ENCODE data around the gene KSR2.

Gene KSR2

DNA sequence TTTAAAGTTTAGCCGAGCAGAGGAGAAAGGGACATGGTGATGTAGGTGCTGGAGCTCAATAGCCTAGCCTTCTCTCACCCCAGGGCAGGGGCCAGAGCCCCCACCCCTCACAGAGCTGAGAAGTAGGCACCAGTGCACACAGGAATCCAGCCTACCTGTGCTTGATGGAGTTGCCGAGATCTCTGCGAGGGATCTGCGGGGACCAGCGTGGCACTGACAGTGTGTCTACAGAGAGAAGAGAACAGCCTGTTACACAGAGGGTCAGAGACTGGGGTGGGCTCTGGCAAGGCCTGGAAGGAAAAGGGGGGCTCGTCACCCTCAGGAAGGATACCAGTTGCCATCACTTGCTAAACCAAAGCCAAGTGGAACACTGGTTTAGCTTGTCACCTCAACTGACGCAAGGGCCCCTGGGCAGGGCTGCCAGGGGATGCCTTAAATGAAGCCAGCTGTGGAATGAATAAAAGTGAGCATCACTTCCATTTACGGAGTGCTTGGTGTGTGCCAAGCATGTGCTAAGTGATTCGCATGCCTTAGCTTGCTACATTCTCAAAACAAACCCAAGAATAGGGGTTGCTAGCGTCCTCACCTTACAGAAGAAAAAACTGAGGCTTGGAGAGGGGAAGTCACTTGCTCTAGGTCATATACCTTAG, 386.5 kb downstream of the KSR2 start:
- no peak for DNase-seq (ENCODE audit: low read depth in 2 of 2)

DNA sequence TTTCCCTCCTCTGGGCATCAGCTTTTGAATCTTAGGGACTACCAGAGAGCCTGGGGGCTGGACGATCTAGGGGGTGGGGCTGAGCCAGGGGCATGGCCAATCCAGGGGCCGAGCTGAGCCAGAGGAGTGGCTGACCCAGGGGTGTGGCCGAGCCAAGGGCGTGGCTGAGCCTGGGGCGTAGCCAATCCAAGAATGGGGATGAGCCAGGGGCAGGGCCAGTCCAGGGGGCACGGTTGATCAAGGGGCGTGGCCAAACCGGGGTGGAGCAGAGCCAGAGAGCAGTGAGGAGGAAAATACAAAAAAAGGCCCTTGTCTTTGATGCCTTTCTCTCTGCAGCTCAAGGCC, 388.1 kb downstream of the KSR2 start:
- DNase-seq (ENCODE audit: low read depth in 2 of 2), result no peak

DNA sequence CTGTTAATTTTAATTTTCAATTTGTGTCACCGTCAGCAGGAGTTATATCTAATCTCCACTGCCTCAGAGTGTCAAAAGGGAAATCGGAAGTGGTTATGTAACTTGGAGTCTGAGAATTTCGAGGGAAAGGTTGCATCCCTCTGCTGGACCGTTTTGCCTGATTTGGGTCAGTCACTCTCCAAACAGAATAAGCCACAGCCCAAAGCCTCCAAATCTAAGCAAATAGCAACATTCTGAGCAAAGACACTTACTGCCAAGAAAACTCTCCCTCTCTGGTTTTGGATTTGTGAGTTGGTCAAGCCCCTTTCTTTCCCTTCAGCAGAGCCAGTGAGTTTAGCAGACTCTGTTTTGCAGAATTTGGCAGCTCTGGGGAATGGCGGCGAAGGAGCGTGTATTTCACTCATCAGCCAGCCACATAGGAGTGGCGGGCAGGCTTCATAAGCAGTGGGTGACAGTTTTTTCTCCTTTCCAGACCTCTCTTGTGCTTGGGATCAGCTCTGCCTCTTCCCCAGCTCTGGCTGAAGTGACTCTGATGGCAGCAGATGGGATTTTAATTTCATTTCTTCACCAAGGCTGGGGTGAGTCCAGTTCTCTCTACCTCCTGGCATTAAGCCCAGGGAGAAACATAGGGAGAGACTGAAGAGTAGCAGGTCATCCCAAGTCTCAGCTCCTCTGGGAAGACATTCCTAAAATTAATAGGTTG, 388.6 kb downstream of the KSR2 start:
- no peak for DNase-seq (ENCODE audit: low read depth in 2 of 2)

DNA sequence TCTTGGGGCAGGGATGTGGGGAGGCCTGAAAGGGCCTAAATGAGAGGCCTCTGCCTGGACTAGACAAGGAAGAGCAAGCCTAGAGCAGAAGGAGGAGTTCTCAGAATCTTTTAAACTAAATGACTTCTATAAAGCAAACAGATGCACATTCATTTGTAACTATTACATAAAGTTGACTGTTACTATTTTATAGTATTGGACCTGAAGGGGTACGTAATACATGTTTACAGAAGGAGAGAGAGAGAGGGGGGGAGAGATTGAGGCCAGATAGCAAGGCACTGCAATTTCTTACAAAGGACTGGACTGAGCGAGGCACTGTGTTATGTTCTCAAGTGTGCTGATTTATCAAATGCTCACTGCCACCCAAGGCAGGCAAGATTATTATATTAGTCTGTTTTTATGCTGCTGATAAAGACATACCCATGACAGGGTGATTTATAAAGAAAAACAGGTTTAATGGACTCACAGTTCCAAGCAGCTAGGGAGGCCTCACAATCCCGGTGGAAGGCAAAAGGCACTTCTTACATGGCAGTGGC, 391.6 kb downstream of the KSR2 start:
- DNase-seq (ENCODE audit: low read depth in 2 of 2), result no peak

DNA sequence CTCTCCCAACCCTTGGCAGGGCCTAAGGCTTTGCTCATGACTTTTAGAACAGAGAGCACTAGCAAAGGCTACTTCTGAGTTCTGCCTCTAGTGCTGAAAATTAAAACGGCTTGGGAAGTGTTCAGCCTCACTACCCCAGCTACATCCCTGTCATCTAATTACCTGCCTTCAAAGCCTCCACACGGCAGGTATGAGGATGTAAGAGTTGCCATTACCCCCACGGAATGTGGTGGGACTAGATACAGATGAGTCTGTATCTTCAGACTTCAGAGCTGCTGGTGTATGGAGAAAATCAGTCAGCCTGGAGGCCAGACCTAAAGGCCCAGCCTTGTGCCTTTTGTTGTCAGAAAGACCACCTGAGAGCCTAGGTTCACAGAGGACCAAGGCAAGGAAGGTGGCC, 392.7 kb downstream of the KSR2 start:
- no peak for DNase-seq (ENCODE audit: low read depth in 2 of 2)

- DNase-seq (ENCODE audit: low read depth in 2 of 2), result no peak
These were observed 394.1 kb downstream of the KSR2 start for GRCh38 chr12:117574655-117575054.

DNA sequence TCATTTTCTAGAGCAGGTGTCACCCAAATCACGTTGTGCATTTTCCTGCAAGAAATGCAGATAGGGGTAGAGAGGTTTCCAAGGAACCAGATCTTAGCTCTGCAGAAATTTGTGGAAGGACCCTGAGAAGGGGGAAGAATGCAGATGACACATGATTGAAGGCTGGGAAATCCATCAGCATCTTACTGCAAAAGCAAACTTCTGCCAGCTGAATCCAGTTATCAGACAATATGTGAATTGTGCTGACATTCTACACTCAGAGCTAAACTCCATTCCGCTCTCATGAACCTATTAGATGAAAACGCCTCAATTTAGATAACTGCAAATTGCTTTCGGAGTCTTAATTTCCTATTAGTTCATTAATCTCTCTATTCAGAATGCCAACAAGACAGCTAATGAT, 396.0 kb downstream of the KSR2 start:
- no peak for DNase-seq (ENCODE audit: low read depth in 2 of 2)

DNA sequence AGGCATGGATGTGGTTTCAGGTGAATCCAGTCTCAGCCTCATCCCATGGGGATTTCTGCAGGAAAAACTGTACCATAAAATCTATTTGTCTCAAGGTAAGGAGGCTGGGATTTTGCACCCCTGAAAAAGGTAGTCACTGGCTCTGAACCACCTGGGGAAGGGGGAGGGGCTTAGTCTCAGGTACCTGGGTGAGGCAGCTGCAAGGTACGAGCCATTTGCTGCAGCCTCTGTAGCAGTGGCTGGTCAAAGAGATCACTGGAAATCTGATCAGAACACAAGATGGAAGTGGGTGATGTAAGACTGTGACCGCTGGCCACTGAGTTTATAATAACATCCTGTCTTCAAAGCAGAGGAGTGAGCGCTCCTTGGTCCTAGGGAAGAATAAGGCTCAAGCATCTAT, 397.5 kb downstream of the KSR2 start:
- no peak for DNase-seq (ENCODE audit: low read depth in 2 of 2)

- no peak for DNase-seq (ENCODE audit: low read depth in 2 of 2)
These were observed 398.2 kb downstream of the KSR2 start for GRCh38 chr12:117570608-117571007.

GRCh38 chr12:117567644-117568216, 401.1 kb downstream of the KSR2 start:
- DNase-seq (ENCODE audit: low read depth in 2 of 2), result no peak

- no peak for DNase-seq (ENCODE audit: low read depth in 2 of 2)
These were observed 403.9 kb downstream of the KSR2 start for GRCh38 chr12:117564881-117565280.

DNA sequence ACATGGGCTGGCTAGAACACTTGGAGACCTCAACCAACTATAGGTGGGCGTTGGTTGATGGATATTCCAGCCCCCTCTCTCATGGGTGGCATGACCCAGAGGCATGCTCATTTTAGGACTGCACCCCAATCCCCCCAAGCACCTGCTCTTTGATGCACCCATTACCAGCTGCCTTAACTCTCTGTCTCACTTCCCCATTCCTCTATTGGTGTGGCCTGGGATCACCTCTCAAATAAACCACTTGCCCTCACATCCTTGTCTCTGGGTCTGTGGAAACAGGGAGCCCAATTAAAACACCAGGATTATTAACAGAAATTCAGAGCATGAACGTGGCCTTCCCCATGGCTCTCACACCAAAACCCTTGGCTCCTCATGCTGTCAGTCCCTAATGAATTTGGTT, 405.1 kb downstream of the KSR2 start:
- DNase-seq (ENCODE audit: low read depth in 2 of 2), result no peak

DNA sequence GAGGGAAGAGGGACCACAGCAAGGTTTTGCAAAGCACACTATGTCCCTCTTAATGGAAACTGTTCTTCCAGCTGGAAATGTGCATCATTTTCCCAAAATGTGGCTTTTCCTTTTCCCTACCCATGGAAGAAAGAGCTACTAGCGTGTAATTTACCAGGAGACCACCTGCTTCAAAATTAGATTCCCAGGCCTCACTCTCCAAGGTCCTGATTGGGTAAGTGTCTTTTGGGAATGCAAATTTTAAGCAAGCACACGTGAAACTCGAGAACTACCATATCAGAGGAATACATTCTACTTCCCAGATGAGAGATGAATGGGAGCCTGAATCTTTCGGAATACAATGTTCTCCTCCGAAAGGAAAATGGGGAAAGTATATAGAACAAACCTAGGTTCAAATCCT, 405.8 kb downstream of the KSR2 start:
- DNase-seq (ENCODE audit: low read depth in 2 of 2), result no peak

DNA sequence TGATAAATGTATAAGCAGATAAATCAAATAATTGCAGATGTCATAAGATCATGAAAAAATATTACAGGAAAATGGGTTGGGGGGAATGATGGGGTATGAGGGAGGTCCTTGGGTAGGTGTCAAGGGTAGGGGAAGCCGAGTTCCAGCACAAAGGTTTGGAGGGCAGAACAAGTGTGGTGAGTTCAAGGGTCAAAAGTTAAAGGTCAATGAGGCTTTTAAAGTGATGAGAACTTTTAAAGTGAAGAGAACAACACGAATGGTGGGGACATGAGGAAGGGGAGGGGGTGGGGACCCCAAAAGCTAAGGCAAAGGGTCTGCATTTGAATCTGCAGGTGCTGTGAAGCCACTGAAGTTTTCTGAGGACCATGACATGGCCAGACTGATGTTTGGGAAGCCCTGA, 406.8 kb downstream of the KSR2 start:
- no peak for DNase-seq (ENCODE audit: low read depth in 2 of 2)

- DNase-seq (ENCODE audit: low read depth in 2 of 2), result no peak
These were observed 408.8 kb downstream of the KSR2 start for GRCh38 chr12:117559978-117560377.

- no peak for DNase-seq (ENCODE audit: low read depth in 2 of 2)
These were observed 412.9 kb downstream of the KSR2 start for GRCh38 chr12:117555889-117556288.

DNA sequence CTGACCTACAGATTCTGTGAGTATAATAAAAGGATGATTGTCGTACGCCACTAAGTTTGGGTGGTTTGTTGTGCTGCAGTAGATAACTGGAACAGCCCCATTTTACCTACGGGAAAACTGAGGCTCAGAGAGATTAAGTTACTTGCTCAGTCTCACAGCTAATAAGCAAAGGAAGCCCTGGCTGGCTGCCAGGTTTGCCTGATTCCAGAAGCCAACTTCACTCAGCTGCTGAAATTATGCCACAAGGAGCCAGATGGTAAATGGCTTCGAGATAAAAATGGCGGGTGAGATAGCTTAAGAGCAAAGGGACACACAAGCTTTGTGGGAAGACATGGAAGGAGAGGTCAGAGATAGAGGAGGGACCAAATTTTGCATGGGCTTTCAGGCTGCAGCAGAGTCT, 415.8 kb downstream of the KSR2 start:
- DNase-seq (ENCODE audit: low read depth in 2 of 2), result no peak

DNA sequence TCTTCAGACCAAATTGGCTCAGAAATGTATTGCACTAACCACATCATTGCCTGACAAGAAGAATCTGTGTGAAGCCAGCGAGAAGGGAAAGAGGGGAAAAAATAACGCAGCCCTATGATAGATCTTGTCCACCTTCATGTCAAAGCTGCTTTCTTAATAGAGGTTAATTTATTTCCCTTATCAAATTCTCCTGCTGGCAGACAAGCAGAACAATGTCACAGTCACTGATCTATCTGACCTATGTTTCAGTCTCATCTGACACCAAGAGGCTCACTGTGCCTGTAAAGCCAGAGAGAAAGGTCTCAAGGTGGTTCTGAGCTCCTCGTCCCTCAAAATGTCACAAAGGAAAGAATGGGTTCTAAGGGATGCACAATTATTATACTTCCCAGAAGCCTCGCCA, 417.1 kb downstream of the KSR2 start:
- DNase-seq (ENCODE audit: low read depth in 2 of 2), result no peak

DNA sequence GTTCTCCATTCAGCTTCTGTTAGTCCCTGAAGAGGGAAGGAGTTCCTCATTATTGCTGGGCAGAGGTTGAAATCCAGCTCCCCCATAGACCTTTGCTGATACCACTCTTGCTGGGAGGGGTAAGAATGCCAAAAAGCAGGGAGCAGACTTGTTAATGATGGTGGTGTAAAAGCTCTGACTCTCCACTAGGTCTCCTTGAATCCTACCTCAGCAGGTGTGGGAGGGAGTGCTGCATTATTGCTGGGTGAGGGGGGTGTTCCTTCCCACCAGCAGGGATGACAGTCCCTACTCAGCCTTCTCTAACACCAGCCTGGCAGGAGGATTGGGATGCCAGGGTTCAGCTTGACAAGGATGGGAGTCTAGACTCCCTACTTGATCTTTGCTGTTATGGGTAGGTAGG, 421.6 kb downstream of the KSR2 start:
- DNase-seq (ENCODE audit: low read depth in 2 of 2), result no peak

DNA sequence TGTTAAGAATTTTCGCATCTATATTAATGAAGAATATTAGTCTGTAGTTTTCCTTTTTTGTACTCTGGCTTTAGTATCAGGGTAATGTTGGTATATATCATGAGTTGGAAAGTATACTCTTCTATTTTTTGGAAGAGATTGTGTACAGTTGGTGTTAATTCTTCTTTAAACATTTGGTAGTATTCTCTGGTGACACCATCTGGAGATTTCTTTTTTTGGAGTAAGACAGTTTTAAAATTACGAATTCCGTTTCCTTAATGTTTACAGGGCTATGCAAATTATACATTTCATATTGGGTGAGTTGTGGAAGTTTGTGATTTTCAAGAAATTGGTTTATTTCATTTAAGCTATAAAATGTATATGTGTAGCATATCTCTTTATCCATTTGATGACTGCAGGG, 423.6 kb downstream of the KSR2 start:
- DNase-seq (ENCODE audit: low read depth in 2 of 2), result no peak

GRCh38 chr12:117540011-117540410, 428.8 kb downstream of the KSR2 start:
- DNase-seq (ENCODE audit: low read depth in 2 of 2), result no peak

- DNase-seq (ENCODE audit: low read depth in 2 of 2), result no peak
These were observed 429.9 kb downstream of the KSR2 start for GRCh38 chr12:117538926-117539325.

DNA sequence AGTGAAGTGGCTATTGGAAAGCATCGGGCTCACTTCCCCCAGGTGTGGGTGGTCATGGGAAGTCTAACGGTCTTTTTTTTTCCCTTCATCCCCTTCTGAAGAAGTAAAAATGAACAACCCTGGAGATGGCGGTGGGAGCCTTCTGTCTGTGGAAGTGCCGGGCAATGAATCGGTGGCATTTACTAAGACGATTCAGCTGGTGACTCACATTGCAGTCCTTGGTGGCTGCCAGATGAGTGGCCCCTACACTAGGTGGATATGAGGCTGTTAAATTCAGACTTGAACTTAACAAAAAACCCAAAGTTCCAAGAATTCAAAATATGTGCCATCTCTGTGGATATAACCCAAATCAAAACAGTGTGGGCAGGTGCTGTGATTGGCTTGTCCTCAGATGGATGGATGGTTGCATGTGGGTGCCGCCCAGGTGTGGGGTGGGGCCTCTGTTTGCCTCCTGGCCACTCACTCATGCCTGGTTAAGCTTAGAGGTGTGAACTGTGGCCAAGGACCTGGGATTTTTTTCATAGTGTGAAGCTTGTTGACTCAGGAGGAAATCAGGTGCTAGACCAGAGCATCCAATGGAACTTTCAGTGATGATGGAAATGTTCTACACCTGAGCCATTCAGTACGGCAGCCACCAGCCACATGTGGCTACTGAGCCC, 430.6 kb downstream of the KSR2 start:
- no peak for DNase-seq (ENCODE audit: low read depth in 2 of 2)
